Thyroid gland (tissue), 4 donors: ENCODE data around the gene BLOC1S5. TPM values are rescaled to one million over a fixed set of nuclear protein-coding genes. Genes with fewer than 3 reads are reported as not detected.

Source experiments
- DNase-seq, 2 donors: peaks; one replicate each; pipeline ENCODE4 v3.0.0-alpha.2; 2019
- H3K27ac ChIP-seq, 3 donors: fragments of 200-600 bp; sonication (generic); 1 replicate in 2 of 3; 2 replicates in 1 of 3; pipeline ENCODE4 v1.5.1; 2016 to 2019; ENCODE audit warnings: mild to moderate bottlenecking in 1 of 3, moderate library complexity in 1 of 3
- H3K27me3 ChIP-seq: fragments of 200-600 bp; sonication (generic); one replicate; pipeline ENCODE4 v1.5.1; 2019
- H3K36me3 ChIP-seq, 2 donors: fragments of 200-600 bp; sonication (generic); one replicate each; pipeline ENCODE4 v1.5.1; 2016 to 2019
- H3K4me1 ChIP-seq, 2 donors: fragments of 200-600 bp; sonication (generic); one replicate each; pipeline ENCODE4 v1.5.1; 2017 to 2019
- H3K4me3 ChIP-seq, 3 donors: fragments of 200-600 bp; sonication (generic); replicated peaks in 1 of 3; 1 replicate in 2 of 3; 2 replicates in 1 of 3; pipeline ENCODE4 v1.5.1; 2016; ENCODE audit warnings: mild to moderate bottlenecking in 1 of 3
- H3K9me3 ChIP-seq: fragments of 200-600 bp; sonication (generic); one replicate; pipeline ENCODE4 v1.5.1; 2017
- POLR2A ChIP-seq, 2 donors: fragments of 450-650 bp; IDR thresholded peaks; one replicate each; pipeline ENCODE4 v1.6.1; 2017; ENCODE audit warnings: antibody characterized with exemption in 2 of 2, mild to moderate bottlenecking in 2 of 2, moderate library complexity in 1 of 2
- WGBS, 2 donors: methylation state at CpG; one replicate each; pipeline ENCODE4 v1.1.5; 2017; 5-methylcytosine and 5-hydroxymethylcytosine counted together
- intact Hi-C: fragments of 100-400 bp; cut with DNase I; formaldehyde crosslinking; loops from one replicate; pipeline ENCODE4 v1.15.1; 2023
- total RNA-seq, 4 donors: library from RNA; depleted of rRNA; stranded (reverse); fragments of >200 nt; gene quantifications; one replicate each; pipeline ENCODE4 v1.2.3, GENCODE V29; 2016
- TF ChIP-seq, protein P1 (sequence below), 6 experiments: fragments of 200-600 bp in 3 of 6; fragments of 450-650 bp in 3 of 6; sonication (generic) in 3 of 6; IDR thresholded peaks; one replicate each; pipeline ENCODE4 v1.5.1; 2016 to 2019; ENCODE audit warnings: antibody characterized with exemption in 6 of 6, mild to moderate bottlenecking in 2 of 6, inconsistent platforms in 1 of 6, moderate library complexity in 1 of 6

Gene BLOC1S5
- total RNA-seq, 4 donors from 2014 or later: 15.2 to 27.7 (median 19.9) TPM

DNA sequence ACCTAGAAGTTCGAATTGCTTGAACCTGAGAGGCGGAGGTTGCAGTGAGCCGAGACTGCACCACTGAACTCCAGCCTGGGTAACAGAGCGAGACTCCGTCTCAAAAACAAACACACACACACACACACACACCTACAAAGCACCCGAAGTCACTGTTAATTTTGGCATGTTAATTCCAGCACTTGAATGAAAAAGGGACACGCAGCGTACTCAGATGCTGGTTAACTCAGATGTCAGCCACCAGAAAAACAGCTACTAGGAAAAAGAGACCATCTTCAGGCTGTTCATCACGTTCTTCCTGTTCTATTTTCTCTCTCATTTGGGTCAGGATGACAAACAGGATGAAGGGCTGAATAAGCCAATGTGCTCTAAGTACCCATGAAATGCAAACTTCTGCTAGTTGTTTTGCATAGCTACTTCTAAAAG is 46.9 kb downstream of the BLOC1S5 start:
- WGBS, 2 donors: 24 to 31% methylated on average over 9 of the region's 9 CpGs
- no peaks in the 10 kb centered on the region for H3K36me3 ChIP-seq
- peak; percentile 40 to 50 for DNase-seq
- H3K4me1 ChIP-seq: no peaks in the 10 kb centered on the region
- H3K27me3 ChIP-seq: no peaks in the 10 kb centered on the region
- intact Hi-C loops: no loop called here
- no peak for TF ChIP-seq POLR2A (IDR thresholded peaks at IDR 0.05)
- TF ChIP-seq, protein P1, sequence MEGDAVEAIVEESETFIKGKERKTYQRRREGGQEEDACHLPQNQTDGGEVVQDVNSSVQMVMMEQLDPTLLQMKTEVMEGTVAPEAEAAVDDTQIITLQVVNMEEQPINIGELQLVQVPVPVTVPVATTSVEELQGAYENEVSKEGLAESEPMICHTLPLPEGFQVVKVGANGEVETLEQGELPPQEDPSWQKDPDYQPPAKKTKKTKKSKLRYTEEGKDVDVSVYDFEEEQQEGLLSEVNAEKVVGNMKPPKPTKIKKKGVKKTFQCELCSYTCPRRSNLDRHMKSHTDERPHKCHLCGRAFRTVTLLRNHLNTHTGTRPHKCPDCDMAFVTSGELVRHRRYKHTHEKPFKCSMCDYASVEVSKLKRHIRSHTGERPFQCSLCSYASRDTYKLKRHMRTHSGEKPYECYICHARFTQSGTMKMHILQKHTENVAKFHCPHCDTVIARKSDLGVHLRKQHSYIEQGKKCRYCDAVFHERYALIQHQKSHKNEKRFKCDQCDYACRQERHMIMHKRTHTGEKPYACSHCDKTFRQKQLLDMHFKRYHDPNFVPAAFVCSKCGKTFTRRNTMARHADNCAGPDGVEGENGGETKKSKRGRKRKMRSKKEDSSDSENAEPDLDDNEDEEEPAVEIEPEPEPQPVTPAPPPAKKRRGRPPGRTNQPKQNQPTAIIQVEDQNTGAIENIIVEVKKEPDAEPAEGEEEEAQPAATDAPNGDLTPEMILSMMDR (IDR thresholded peaks at IDR 0.05): no peak
- H3K27ac ChIP-seq: no peak overlapping the region
- peak overlapping the region in 1 of 3 donors; percentile 0 for H3K4me3 ChIP-seq
- no peaks in the 10 kb centered on the region for H3K9me3 ChIP-seq

DNA sequence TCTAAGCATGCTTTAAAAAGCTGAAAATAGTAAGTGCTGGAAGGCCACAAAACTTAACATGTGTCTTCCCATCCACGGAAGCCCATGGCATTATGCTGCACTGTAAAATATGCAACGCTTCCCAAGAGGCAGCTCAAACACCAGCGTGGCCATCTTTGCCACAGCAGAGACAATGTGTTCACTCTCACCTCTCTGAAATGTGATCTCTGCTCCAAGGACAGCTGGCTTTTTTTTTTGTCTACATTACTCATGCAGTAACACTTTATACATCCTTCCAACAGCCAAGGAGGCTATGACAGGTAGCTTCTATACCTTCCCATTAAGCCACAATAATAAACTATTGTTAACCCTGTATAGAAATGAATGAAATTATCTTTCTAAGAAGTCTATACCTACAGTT is 49.2 kb downstream of the BLOC1S5 start:
- WGBS, 2 donors: 88 to 96% methylated on average over 3 of the region's 3 CpGs
- intact Hi-C loops: no loop called here

DNA sequence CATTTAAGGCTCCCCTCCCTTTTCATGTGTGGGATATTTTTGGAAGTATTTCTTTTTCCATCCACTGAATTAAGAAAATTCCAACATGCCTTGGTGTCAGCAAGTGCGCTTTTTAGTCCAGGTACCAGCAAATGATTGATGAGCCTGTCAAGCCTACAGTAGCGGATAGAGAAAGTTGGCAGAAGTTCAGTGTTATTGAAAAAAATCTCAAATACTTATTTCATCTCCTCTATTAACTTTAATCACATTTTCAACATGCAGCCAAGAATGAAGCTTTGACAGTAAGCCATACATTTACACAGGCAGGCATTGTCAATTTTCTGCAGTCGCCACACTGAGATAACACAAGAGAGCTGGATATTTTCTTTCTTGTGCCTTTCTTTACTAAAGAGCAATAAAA is 50.4 kb downstream of the BLOC1S5 start:
- no peak for DNase-seq

More for the DNA sequence above, 49.2 kb downstream of the BLOC1S5 start:
- Histone ChIP-seq H3K36me3 (no peaks in the 10 kb centered on the region), H3K27ac (no peak overlapping the region), H3K4me3 (no peak overlapping the region), H3K9me3 (no peaks in the 10 kb centered on the region), H3K4me1 (no peaks in the 10 kb centered on the region), H3K27me3 (no peaks in the 10 kb centered on the region)
- no peak for DNase-seq
- no peak for TF ChIP-seq POLR2A (IDR thresholded peaks at IDR 0.05)
- TF ChIP-seq, protein P1 (IDR thresholded peaks at IDR 0.05): no peak

DNA sequence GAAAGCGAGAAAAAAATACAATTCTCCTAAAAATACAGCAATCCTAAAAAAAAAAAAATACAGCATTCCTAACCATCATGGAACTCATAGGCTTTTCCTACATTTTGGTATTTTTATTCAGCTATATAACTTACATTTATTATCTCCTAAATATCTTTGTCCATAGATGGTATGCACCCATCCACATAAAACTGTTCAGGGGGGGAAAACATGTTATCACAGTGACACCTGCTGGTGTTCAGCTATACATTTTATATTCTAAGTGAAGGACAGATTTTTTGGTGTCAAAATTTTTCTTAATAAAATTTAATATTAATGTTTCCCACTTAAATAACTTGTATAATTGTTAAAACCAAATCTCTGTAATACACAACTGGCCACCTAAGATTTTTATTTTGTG is 58.0 kb downstream of the BLOC1S5 start:
- Histone ChIP-seq H3K27ac (no peak overlapping the region), H3K9me3 (no peaks in the 10 kb centered on the region), H3K36me3 (no peaks in the 10 kb centered on the region), H3K4me1 (no peaks in the 10 kb centered on the region), H3K27me3 (no peaks in the 10 kb centered on the region), H3K4me3 (no peak overlapping the region)
- no peak for DNase-seq
- intact Hi-C loops: no loop called here
- WGBS, 2 donors: 97 to 99% methylated on average over 1 of the region's 1 CpG
- TF ChIP-seq POLR2A (IDR thresholded peaks at IDR 0.05): no peak
- TF ChIP-seq, protein P1 (IDR thresholded peaks at IDR 0.05): peak in 3 of 6 experiments; percentile 31 to 49 (median 40)

More for the DNA sequence above, 50.4 kb downstream of the BLOC1S5 start:
- 91 to 92% methylated on average over 3 of the region's 3 CpGs for WGBS, 2 donors
- Histone ChIP-seq H3K4me1 (no peaks in the 10 kb centered on the region), H3K4me3 (no peak overlapping the region), H3K36me3 (no peaks in the 10 kb centered on the region), H3K9me3 (no peaks in the 10 kb centered on the region), H3K27me3 (no peaks in the 10 kb centered on the region), H3K27ac (no peak overlapping the region)
- intact Hi-C loops: no loop called here
- TF ChIP-seq, protein P1 (IDR thresholded peaks at IDR 0.05): no peak
- no peak for TF ChIP-seq POLR2A (IDR thresholded peaks at IDR 0.05)

DNA sequence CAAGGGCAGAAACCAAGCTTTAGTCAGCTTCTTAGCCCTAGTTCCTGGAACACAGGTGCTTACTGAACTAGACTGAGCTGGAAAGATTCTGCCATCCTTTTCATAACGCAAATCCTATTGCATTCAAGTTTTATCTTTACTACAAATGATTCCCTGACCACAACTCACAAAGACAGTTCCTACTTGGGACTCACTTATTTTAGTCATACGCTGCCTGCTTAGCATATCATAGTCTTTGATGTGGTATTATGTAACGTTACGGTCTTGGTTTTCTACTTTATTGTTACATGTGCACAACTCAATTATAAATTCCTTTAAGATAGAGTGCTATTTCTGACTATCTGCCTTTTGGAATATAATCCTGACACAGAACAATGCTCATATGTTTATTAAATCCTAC is 59.1 kb downstream of the BLOC1S5 start:
- no peak for TF ChIP-seq POLR2A (IDR thresholded peaks at IDR 0.05)
- TF ChIP-seq, protein P1 (IDR thresholded peaks at IDR 0.05): no peak
- no peaks in the 10 kb centered on the region for H3K4me1 ChIP-seq
- H3K4me3 ChIP-seq: no peak overlapping the region
- no peak overlapping the region for H3K27ac ChIP-seq
- 85 to 89% methylated on average over 4 of the region's 4 CpGs for WGBS, 2 donors
- intact Hi-C loops: no loop called here
- DNase-seq: no peak
- H3K9me3 ChIP-seq: no peaks in the 10 kb centered on the region
- H3K27me3 ChIP-seq: no peaks in the 10 kb centered on the region
- no peaks in the 10 kb centered on the region for H3K36me3 ChIP-seq
